HG03439 (cell line): ENCODE results near the gene TRIM24.
"Not testable (repeated sequence)": the region's sequence is repeated elsewhere in the genome, so short reads cannot be mapped to it uniquely, and the experiment has no call there.

ENCODE experiments used
- ATAC-seq: cut with Tn5 transposase; IDR thresholded peaks from one replicate; pipeline ENCODE4 v1.9.1; 2021; ENCODE audit warnings: mild to moderate bottlenecking, moderate library complexity; ENCODE audit not compliant: unreplicated experiment

TRIM24 gene

GRCh38 chr7:138459413-138460175 is 465 bp upstream of the TRIM24 start:
- ATAC-seq, result peak; percentile 86

- peak; percentile 29 for ATAC-seq
Measured at GRCh38 chr7:138460649-138461607, 869 bp downstream of the TRIM24 start.

GRCh38 chr7:138463291-138463618 is 3.2 kb downstream of the TRIM24 start:
- not testable (repeated sequence) for ATAC-seq

- no peak for ATAC-seq
Measured at GRCh38 chr7:138465046-138465445, 5.0 kb downstream of the TRIM24 start.

- not testable (repeated sequence) for ATAC-seq
Measured at GRCh38 chr7:138466069-138466756, 6.2 kb downstream of the TRIM24 start.

- no peak for ATAC-seq
Measured at GRCh38 chr7:138468244-138469123, 8.4 kb downstream of the TRIM24 start.

- no peak for ATAC-seq
Measured at GRCh38 chr7:138470391-138471157, 10.5 kb downstream of the TRIM24 start.

- no peak for ATAC-seq
Measured at GRCh38 chr7:138472292-138473079, 12.4 kb downstream of the TRIM24 start.

- no peak for ATAC-seq
Measured at GRCh38 chr7:138475377-138475776, 15.3 kb downstream of the TRIM24 start.

- ATAC-seq, result no peak
Measured at GRCh38 chr7:138477081-138477578, 17.1 kb downstream of the TRIM24 start.

- ATAC-seq, result no peak
Measured at GRCh38 chr7:138477581-138477980, 17.5 kb downstream of the TRIM24 start.

GRCh38 chr7:138478499-138478908 is 18.4 kb downstream of the TRIM24 start:
- peak; percentile 72 for ATAC-seq

GRCh38 chr7:138480527-138480926 is 20.5 kb downstream of the TRIM24 start:
- ATAC-seq, result no peak

GRCh38 chr7:138481447-138482380 is 21.7 kb downstream of the TRIM24 start:
- ATAC-seq, result no peak

- no peak for ATAC-seq
Measured at GRCh38 chr7:138483531-138483930, 23.5 kb downstream of the TRIM24 start.

- ATAC-seq, result not testable (repeated sequence)
Measured at GRCh38 chr7:138485508-138485907, 25.4 kb downstream of the TRIM24 start.

GRCh38 chr7:138489139-138489538 is 29.1 kb downstream of the TRIM24 start:
- ATAC-seq, result not testable (repeated sequence)
